GM19238 (cell line): ENCODE data around the gene ZNF800.

Experiments
- DNase-seq: peaks from one replicate; pipeline ENCODE4 v3.0.0; 2011; ENCODE audit warnings: low spot score; ENCODE audit not compliant: insufficient read length

Gene ZNF800

GRCh38 chr7:127390817-127391590 is 1.5 kb downstream of the ZNF800 start:
- no peak for DNase-seq

GRCh38 chr7:127390186-127390816 is 2.2 kb downstream of the ZNF800 start:
- no peak for DNase-seq

- no peak for DNase-seq
Measured at GRCh38 chr7:127389321-127389720, 3.2 kb downstream of the ZNF800 start.

GRCh38 chr7:127387974-127388373 is 4.5 kb downstream of the ZNF800 start:
- no peak for DNase-seq

- no peak for DNase-seq
Measured at GRCh38 chr7:127383123-127383835, 9.2 kb downstream of the ZNF800 start.

- no peak for DNase-seq
Measured at GRCh38 chr7:127382301-127383085, 10.0 kb downstream of the ZNF800 start.

GRCh38 chr7:127380479-127380878 is 12.0 kb downstream of the ZNF800 start:
- DNase-seq: no peak

GRCh38 chr7:127379642-127380041 is 12.9 kb downstream of the ZNF800 start:
- DNase-seq: no peak

GRCh38 chr7:127378537-127378936 is 14.0 kb downstream of the ZNF800 start:
- DNase-seq: no peak

- DNase-seq: no peak
Measured at GRCh38 chr7:127377425-127377824, 15.1 kb downstream of the ZNF800 start.

- DNase-seq: no peak
Measured at GRCh38 chr7:127375631-127376030, 16.9 kb downstream of the ZNF800 start.

GRCh38 chr7:127367679-127368078 is 24.8 kb downstream of the ZNF800 start:
- DNase-seq: no peak

- no peak for DNase-seq
Measured at GRCh38 chr7:127366680-127367079, 25.8 kb downstream of the ZNF800 start.

- no peak for DNase-seq
Measured at GRCh38 chr7:127365957-127366315, 26.6 kb downstream of the ZNF800 start.

GRCh38 chr7:127365164-127365956 is 27.1 kb downstream of the ZNF800 start:
- DNase-seq: no peak

GRCh38 chr7:127362364-127363027 is 30.0 kb downstream of the ZNF800 start:
- DNase-seq: no peak

- no peak for DNase-seq
Measured at GRCh38 chr7:127361736-127362135, 30.8 kb downstream of the ZNF800 start.

GRCh38 chr7:127359011-127359410 is 33.5 kb downstream of the ZNF800 start:
- no peak for DNase-seq

GRCh38 chr7:127353897-127354296 is 38.6 kb downstream of the ZNF800 start:
- DNase-seq: no peak

GRCh38 chr7:127350586-127350985 is 41.9 kb downstream of the ZNF800 start:
- DNase-seq: no peak
